ENCODE data around the gene WDR88. TPM values are rescaled to one million over a fixed set of nuclear protein-coding genes. Genes with fewer than 3 reads are reported as not detected.

The WDR88 gene
- total and polyA plus RNA-seq, 2 donors (not counting 1 experiment from before 2014, with no cell fraction given) = 0.47 TPM; not detected in 1

GRCh38 chr19:33134571-33135041 lies 2.7 kb downstream of the WDR88 start:
- H3K27me3 Mint-ChIP-seq = peaks cover 5% of the 10 kb centered on the region
- no peak overlapping the region for H3K27ac Mint-ChIP-seq
- TF ChIP-seq CTCF (IDR thresholded peaks at IDR 0.05) (no peak), EZH2 (IDR thresholded peaks at IDR 0.05; ENCODE audit: borderline replicate concordance, insufficient read depth, low read depth, low read length, poor library complexity, severe bottlenecking) (no peak)
- intact Hi-C loops (cut with micrococcal nuclease) = no loop called here
- peaks cover 4% of the 10 kb centered on the region for H3K4me1 Mint-ChIP-seq
- Histone ChIP-seq H3K27me3 (replicated peaks in 1 of 4; ENCODE audit: control extremely low read depth in 1 of 4, control insufficient read depth in 3 of 4, insufficient read depth in 4 of 4, low read length in 3 of 4) (peaks cover 0 to 3% (median 0%) of the 10 kb centered on the region in 4 experiments), H3K9ac (ENCODE audit: low read length) (no peak overlapping the region), H3K4me3 (ENCODE audit: control extremely low read depth in 1 of 5, extremely low read depth in 1 of 5, insufficient read depth in 1 of 5, low read depth in 2 of 5, low read length in 4 of 5) (no peak overlapping the region), H3K9me3 (ENCODE audit: control extremely low read depth in 1 of 3, control insufficient read depth in 2 of 3, insufficient read depth in 1 of 3, low read length in 2 of 3) (peaks cover 0 to 12% (median 0%) of the 10 kb centered on the region in 3 donors), H3K4me1 (ENCODE audit: control insufficient read depth in 2 of 2, insufficient read depth in 2 of 2, low read length in 2 of 2) (no peaks in the 10 kb centered on the region), H3K27ac (ENCODE audit: low read length in 2 of 2) (no peak overlapping the region), H3K79me2 (ENCODE audit: control insufficient read depth, insufficient read depth, low read length) (no peaks in the 10 kb centered on the region), H3K36me3 (replicated peaks in 1 of 2; ENCODE audit: control extremely low read depth in 1 of 2, control insufficient read depth in 1 of 2, extremely low read depth in 1 of 2, insufficient read depth in 2 of 2, low read length in 1 of 2) (peaks cover 0 to 8% of the 10 kb centered on the region in 2 experiments), H4K20me1 (ENCODE audit: control insufficient read depth, insufficient read depth, low read length, poor library complexity, severe bottlenecking) (no peaks in the 10 kb centered on the region), H3K4me2 (replicated peaks; ENCODE audit: low read depth, low read length, poor library complexity, severe bottlenecking) (peak overlapping the region; percentile 47), H2AFZ (ENCODE audit: insufficient read depth, low read depth, low read length, poor library complexity, severe bottlenecking) (no peak overlapping the region)
- H3K9me3 Mint-ChIP-seq (ENCODE audit: insufficient read depth) = no peaks in the 10 kb centered on the region
- peak overlapping the region; percentile 19 for H3K4me3 Mint-ChIP-seq
- WGBS (ENCODE audit: insufficient coverage) = 40% methylated on average over 26 of the region's 38 CpGs
- ATAC-seq (ENCODE audit: low read depth) = no peak
- no peak for DNase-seq
- POLR2A ChIA-PET = interaction anchor here (0.6 kb wide), 1 partner anchor 265 kb away, joined by 6 read pairs; no protein-coding TSS in a partner anchor
- CTCF ChIA-PET = interaction anchor here (0.8 to 1.0 kb wide), 2 partner anchors 10 kb away, joined by 3 to 4 read pairs; no protein-coding TSS in a partner anchor

DNA sequence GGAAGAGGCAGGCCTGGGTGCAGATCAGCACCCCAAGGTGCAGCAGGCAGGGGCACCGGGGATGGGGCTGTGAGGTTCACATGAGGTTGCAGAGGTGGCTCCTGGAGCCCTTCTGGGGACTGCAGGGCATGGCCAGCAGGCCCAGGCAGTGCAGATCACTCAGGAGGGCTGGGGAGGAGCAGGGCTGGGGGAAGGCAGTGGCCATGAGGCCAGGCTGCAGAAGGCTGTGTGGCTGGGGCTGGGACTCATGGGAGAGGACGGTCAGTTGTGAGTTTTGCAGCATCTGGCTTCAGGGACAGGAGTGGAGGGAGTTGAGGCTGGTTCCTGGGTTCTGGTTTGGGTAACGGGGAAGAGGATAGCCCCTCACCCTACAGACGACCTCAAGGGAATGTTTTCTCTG lies 7.3 kb downstream of the WDR88 start:
- peaks cover 9% of the 10 kb centered on the region for H3K4me1 Mint-ChIP-seq
- Histone ChIP-seq H2AFZ (ENCODE audit: insufficient read depth, low read depth, low read length, poor library complexity, severe bottlenecking) (no peak overlapping the region), H3K9me3 (ENCODE audit: control extremely low read depth in 1 of 3, control insufficient read depth in 2 of 3, insufficient read depth in 1 of 3, low read length in 2 of 3) (peaks cover 0 to 6% (median 0%) of the 10 kb centered on the region in 3 donors), H3K4me2 (replicated peaks; ENCODE audit: low read depth, low read length, poor library complexity, severe bottlenecking) (no peak overlapping the region), H3K36me3 (replicated peaks in 1 of 2; ENCODE audit: control extremely low read depth in 1 of 2, control insufficient read depth in 1 of 2, extremely low read depth in 1 of 2, insufficient read depth in 2 of 2, low read length in 1 of 2) (no peaks in the 10 kb centered on the region), H3K4me3 (ENCODE audit: control extremely low read depth in 1 of 5, extremely low read depth in 1 of 5, insufficient read depth in 1 of 5, low read depth in 2 of 5, low read length in 4 of 5) (no peak overlapping the region), H3K27ac (ENCODE audit: low read length in 2 of 2) (no peak overlapping the region), H3K27me3 (replicated peaks in 1 of 4; ENCODE audit: control extremely low read depth in 1 of 4, control insufficient read depth in 3 of 4, insufficient read depth in 4 of 4, low read length in 3 of 4) (peaks cover 0 to 3% (median 0%) of the 10 kb centered on the region in 4 experiments), H3K4me1 (ENCODE audit: control insufficient read depth in 2 of 2, insufficient read depth in 2 of 2, low read length in 2 of 2) (peaks cover 0 to 5% of the 10 kb centered on the region in 2 donors), H4K20me1 (ENCODE audit: control insufficient read depth, insufficient read depth, low read length, poor library complexity, severe bottlenecking) (no peaks in the 10 kb centered on the region), H3K79me2 (ENCODE audit: control insufficient read depth, insufficient read depth, low read length) (no peaks in the 10 kb centered on the region), H3K9ac (ENCODE audit: low read length) (no peak overlapping the region)
- intact Hi-C loops (cut with micrococcal nuclease) = no loop called here
- CTCF ChIA-PET = no interaction called here
- ATAC-seq (ENCODE audit: low read depth) = no peak
- H3K9me3 Mint-ChIP-seq (ENCODE audit: insufficient read depth) = no peaks in the 10 kb centered on the region
- no peak overlapping the region for H3K4me3 Mint-ChIP-seq
- POLR2A ChIA-PET = no interaction called here
- TF ChIP-seq EZH2 (IDR thresholded peaks at IDR 0.05; ENCODE audit: borderline replicate concordance, insufficient read depth, low read depth, low read length, poor library complexity, severe bottlenecking) (no peak), CTCF (IDR thresholded peaks at IDR 0.05) (no peak)
- peaks cover 16% of the 10 kb centered on the region for H3K27me3 Mint-ChIP-seq
- 74% methylated on average over 2 of the region's 4 CpGs for WGBS (ENCODE audit: insufficient coverage)
- H3K27ac Mint-ChIP-seq = no peak overlapping the region
- no peak for DNase-seq
